Measurements from ENCODE around the gene CNST.
"Not testable (repeated sequence)": the region's sequence is repeated elsewhere in the genome, so short reads cannot be mapped to it uniquely, and the experiment has no call there.

The CNST gene

GRCh38 chr1:246680190-246680589 is 113.9 kb downstream of the CNST start:
- DNase-seq = peak; percentile 45

DNA sequence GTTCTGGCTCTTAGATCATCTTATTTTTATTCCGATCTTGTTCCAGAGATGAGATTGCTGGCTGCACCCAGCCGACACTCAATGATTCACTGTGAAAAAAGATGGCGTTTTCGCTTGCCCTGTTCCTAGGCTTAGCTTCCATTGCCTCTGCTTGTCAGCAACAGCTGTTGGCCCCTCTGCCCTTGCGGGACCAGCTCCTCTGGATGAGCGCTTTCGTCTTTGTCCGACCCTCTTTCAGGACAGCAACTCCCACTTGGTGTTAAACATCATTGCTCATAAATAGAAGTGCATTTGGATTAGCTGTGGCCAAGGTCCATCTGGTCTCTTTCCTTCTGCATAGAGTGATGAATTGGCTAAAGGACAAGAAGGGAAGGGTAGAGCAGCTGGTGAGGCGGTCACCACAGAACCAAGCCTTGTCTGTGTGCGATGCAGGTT is 114.5 kb downstream of the CNST start:
- peak; percentile 21 for DNase-seq

- DNase-seq = no peak
These were observed 115.9 kb downstream of the CNST start for GRCh38 chr1:246681900-246682895.

DNA sequence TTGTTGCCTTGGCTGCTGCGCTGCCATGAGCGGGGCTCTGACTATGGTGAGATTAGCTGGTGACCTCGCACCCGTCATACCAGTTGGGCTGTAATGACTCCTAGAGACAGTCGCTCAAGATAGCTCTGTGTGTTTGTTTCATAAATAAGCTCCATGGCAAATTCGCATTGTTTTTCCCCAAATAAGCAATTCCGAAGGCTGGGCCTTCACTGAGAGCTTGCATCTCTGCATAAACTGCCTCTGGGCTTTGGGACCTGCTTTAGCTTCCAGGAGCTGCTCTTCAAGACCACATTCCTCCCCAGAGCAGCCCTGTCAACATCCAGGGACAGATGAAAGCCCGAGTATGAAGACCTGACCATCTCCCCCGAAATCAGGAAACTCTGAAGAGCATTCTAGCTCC is 117.3 kb downstream of the CNST start:
- DNase-seq = no peak

DNA sequence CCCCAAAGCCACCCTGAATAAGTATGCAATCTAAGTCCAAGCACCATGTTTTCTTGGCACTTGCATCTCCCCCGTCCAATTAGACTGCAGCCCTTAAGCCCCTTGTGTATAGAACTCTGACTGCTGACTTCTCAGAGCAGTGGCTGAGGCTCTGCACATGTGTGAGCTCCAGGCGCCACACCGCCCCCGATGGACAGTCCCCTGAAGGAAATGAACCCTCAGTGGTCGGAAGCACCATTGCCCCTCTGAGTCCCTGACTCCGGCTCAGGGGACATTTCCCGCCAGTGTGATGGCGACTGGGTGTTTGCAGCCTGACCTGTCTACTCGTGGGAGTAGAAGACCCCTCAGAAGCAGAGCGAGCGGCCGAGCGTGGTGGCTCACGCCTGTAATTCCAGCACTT is 120.7 kb downstream of the CNST start:
- DNase-seq = peak; percentile 36

GRCh38 chr1:246689409-246690008 is 123.3 kb downstream of the CNST start:
- DNase-seq = peak; percentile 68

DNA sequence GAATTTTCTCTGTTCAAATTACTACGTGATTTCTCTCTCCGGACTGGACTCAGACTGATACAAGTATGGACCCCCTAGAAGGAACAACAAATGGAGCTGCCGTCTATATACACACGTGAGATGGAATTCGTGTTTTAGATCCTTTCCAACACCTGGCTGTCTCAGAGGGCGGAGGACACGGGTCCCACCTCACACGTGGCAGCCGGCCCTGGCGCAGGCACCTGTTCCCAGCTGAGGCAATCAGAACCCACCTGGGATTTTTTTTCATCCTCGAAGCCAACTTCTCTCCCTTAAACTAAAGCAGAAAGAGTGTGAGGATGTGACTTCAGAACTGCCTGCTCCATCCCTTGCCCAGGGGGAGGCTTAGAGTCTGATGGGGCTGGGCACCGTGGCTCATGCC is 123.8 kb downstream of the CNST start:
- DNase-seq = no peak

GRCh38 chr1:246691622-246692495 is 125.6 kb downstream of the CNST start:
- peak; percentile 39 for DNase-seq

DNA sequence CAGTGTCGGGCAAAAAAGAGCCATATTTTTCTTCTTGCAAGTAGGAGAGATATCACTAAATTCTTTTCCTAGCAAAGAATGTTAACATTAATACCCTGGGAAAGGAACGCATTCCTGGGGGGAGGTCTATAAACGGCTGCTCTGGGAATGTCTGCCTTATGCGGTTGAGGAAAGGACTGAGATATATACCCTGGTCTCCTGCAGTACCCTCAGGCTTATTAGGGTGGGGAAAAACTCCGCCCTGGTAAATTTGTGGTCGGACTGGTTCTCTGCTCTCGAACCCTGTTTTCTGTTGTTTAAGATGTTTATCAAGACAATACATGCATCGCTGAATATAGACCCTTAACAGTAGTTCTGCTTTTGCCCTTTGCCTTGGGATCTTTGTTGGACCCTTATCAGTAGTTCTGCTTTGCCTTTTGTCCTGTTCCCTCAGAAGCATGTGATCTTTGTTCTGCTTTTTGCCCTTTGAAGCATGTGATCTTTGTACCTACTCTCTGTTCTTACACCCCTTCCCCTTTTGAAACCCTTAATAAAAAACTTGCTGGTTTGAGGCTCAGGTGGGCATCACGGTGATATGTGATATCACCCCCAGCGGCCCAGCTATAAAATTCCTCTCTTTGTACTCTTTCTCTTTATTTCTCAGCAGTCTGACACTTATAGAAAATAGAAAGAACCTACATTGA is 128.1 kb downstream of the CNST start:
- DNase-seq = peak; percentile 3

DNA sequence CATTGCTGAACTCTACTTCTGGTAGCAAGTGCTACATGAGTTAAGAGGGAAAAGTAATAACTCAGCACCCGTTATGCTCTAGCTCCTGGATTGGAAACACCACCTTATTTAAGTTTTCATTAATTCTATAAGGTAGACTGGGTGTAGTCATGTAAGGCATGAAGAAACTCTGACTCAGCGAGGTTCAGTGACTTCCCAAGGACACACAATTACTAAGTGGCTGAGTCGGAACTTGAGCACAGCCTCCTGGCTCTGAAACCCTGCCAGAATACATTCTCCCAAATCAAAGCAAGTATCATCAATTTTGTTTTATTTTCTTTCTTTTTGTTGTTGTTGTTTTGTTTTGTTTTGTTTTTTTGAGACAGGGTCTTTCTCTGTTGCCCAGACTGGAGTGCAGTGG is 128.9 kb downstream of the CNST start:
- no peak for DNase-seq

DNA sequence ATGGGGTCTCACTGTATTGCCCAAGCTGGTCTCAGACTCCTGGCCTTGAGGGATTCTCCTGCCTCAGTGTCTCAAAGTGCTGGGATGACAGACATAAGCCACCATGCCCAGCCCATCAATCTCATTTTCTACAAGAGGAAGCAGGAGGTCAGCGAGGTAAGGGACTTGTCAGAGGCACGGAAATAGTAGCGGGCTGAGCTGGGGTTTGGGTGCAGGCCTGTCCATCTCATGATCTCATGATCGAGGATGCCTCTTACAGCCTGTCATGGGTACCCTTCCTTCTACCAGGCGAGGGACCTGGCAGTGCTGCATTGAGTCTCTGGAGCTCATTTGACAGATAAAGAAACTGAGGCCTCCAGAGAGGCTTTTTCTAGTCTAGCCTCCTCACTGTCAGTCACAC is 129.4 kb downstream of the CNST start:
- no peak for DNase-seq

DNA sequence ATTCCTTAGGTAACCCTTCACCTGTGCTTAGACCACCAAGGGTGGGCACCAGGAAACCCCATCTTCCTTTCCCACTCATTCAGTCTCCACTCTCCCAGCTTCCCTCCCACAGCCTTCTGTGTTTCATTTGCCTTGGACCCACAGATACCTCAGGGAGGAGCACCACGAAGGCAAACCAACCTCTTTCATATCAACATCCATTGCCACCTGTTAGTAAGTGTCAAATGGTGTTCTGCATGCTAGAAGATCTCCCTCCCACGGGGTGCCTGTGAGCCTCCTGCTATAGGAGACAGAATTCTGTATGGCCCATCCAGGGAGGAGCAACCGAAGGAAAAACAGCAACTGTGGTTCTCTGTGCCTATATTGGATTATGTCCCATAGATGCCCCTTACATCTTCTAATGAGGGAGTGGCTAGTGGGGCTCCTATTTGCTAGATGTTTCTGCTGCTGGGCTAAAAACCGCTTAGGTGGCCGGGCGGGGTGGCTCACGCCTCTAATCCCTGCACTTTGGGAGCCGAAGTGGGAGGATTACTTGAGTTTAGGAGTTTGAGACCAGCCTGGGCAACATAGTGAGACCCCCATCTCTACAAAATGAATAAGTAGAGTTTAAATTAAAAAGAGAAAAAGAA is 132.3 kb downstream of the CNST start:
- no peak for DNase-seq

GRCh38 chr1:246699095-246699735 is 133.0 kb downstream of the CNST start:
- peak; percentile 92 for DNase-seq

DNA sequence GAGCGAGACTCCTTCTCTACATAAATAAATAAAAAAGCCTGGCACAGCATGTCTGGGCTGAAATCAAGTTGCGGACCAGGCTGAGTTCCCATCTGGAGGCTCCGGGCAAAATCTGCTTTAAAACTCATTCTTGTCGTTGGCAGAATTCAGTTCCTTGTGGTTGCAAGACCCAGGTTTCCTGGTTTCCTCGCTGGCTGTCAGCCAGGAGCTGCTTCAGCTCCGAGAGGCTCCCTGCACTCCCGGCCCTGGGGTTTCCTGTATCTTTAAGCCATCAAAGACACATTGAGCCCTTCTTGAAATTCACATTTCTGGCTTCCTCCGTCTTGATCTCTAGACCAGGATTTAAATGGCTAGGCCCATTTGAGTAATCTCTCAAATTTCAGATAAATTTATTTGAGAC is 137.3 kb downstream of the CNST start:
- no peak for DNase-seq

- no peak for DNase-seq
These were observed 139.1 kb downstream of the CNST start for GRCh38 chr1:246705368-246705767.

GRCh38 chr1:246708166-246708565 is 141.9 kb downstream of the CNST start:
- no peak for DNase-seq

DNA sequence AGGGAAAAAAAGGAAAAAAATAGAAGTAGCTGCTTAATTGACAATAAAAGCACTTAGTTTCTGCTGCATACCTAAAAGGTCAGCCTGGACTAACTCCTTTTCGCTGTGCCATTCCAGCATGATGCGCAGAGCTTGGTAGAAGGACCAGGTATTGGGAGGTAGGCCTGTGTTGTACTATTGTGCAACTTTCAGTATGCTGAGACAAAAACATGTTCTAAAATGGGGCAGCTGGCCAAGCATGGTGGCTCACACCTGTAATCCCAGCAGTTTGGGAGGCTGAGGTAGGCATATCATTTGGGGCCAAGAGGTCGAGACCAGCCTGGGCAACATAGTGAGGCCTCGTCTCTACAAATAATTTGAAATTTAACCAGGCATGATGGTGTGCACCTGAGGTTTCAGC is 142.9 kb downstream of the CNST start:
- no peak for DNase-seq

DNA sequence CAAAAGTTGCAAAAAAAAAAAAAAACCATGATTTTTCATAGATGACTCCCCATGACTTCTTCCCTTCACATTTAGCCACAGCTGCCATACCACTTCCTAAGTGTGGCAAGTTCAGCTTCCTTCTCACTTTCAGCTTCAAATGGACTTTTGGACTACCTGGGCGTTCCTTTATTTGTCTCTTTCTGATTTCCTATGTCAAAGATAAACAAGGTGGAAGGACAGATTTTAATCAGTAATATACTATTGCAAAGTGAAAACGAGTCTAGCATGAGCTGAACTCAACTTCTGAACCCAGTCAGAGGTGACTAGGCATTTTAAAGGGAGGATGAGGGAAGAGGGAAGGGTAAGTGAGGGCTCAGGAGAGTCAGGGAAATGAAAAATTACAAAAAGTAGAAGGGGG is 143.6 kb downstream of the CNST start:
- DNase-seq = no peak

GRCh38 chr1:246711548-246712003 is 145.3 kb downstream of the CNST start:
- DNase-seq = no peak

GRCh38 chr1:246712428-246712827 is 146.2 kb downstream of the CNST start:
- DNase-seq = not testable (repeated sequence)
